Ishikawa (cell line): ENCODE results near the gene KCTD16.

Experiments
- CEBPB ChIP-seq: IDR thresholded peaks from 2 replicates; pipeline ENCODE4 v1.6.1; 2012
- CREB1 ChIP-seq: IDR thresholded peaks from 2 replicates; pipeline ENCODE4 v1.6.1; 2012; ENCODE audit warnings: low read depth
- EGR1 ChIP-seq: IDR thresholded peaks from 2 replicates; pipeline ENCODE4 v1.6.1; 2012
- EP300 ChIP-seq: IDR thresholded peaks from 2 replicates; pipeline ENCODE4 v1.6.1; 2012; ENCODE audit warnings: borderline replicate concordance
- FOXM1 ChIP-seq: IDR thresholded peaks from 2 replicates; pipeline ENCODE4 v1.6.1; 2012; ENCODE audit warnings: low read depth, borderline replicate concordance
- MAX ChIP-seq: IDR thresholded peaks from 2 replicates; pipeline ENCODE4 v1.6.1; 2012
- NFIC ChIP-seq: IDR thresholded peaks from 2 replicates; pipeline ENCODE4 v1.6.1; 2012
- RAD21 ChIP-seq: IDR thresholded peaks from 2 replicates; pipeline ENCODE4 v1.6.1; 2012; ENCODE audit warnings: low read depth
- REST ChIP-seq: IDR thresholded peaks from 2 replicates; pipeline ENCODE4 v1.6.1; 2012; ENCODE audit warnings: low read depth, mild to moderate bottlenecking
- TAF1 ChIP-seq: IDR thresholded peaks from 2 replicates; pipeline ENCODE4 v1.6.1; 2012; ENCODE audit warnings: low read depth, mild to moderate bottlenecking
- TCF12 ChIP-seq: IDR thresholded peaks from 2 replicates; pipeline ENCODE4 v1.6.1; 2012; ENCODE audit warnings: low read depth
- TEAD4 ChIP-seq: IDR thresholded peaks from 2 replicates; pipeline ENCODE4 v1.6.1; 2012
- USF1 ChIP-seq: IDR thresholded peaks from 2 replicates; pipeline ENCODE4 v1.6.1; 2012
- YY1 ChIP-seq: IDR thresholded peaks from 2 replicates; pipeline ENCODE4 v1.6.1; 2012; ENCODE audit warnings: low read depth
- ZBTB7A ChIP-seq: IDR thresholded peaks from 2 replicates; pipeline ENCODE4 v1.6.1; 2012; ENCODE audit warnings: low read depth

KCTD16 gene

GRCh38 chr5:144469106-144469505 is 298.4 kb downstream of the KCTD16 start:
- TF ChIP-seq TCF12 (no peak), TEAD4 (no peak), CEBPB (no peak), EGR1 (no peak)

GRCh38 chr5:144472221-144472620 is 301.5 kb downstream of the KCTD16 start:
- TF ChIP-seq CREB1 (no peak), EGR1 (no peak), CEBPB (no peak), NFIC (no peak), TCF12 (no peak), USF1 (no peak), EP300 (no peak)

- TF ChIP-seq YY1 (no peak), ZBTB7A (no peak)
Observed at GRCh38 chr5:144473650-144474049, 303.0 kb downstream of the KCTD16 start.

- TF ChIP-seq CREB1 (no peak), ZBTB7A (no peak), USF1 (no peak), TAF1 (no peak), TEAD4 (no peak), REST (no peak), NFIC (no peak), EGR1 (no peak)
Observed at GRCh38 chr5:144478565-144478964, 307.9 kb downstream of the KCTD16 start.

- TF ChIP-seq TEAD4 (no peak), REST (no peak), YY1 (no peak), RAD21 (no peak), USF1 (no peak), NFIC (no peak), TCF12 (no peak), CEBPB (no peak), ZBTB7A (no peak), FOXM1 (no peak), EGR1 (no peak), MAX (no peak)
Observed at GRCh38 chr5:144481861-144482260, 311.2 kb downstream of the KCTD16 start.

- no peak for TF ChIP-seq EGR1
- no peak for TF ChIP-seq ZBTB7A
Observed at GRCh38 chr5:144484124-144484897, 313.6 kb downstream of the KCTD16 start.

GRCh38 chr5:144485540-144485939 is 314.9 kb downstream of the KCTD16 start:
- TF ChIP-seq YY1: no peak
